IMR-90 (cell line): ENCODE measurements around the gene SLC30A2. TPM values are rescaled to one million over a fixed set of nuclear protein-coding genes. Genes with fewer than 3 reads are reported as not detected.

Experiments used
- ATAC-seq: fragments of 200-7000 bp; cut with Tn5 transposase; 2 replicates; pipeline ENCODE4 v1.9.1; 2020; ENCODE audit warnings: low read depth, mild to moderate bottlenecking, moderate library complexity
- BruUV-seq: library from RNA; stranded (reverse); fragments of 400-500 nt; replicated peaks from 2 replicates; lab custom pipeline; 2021; lab: Mats Ljungman, UMichigan
- CTCF ChIA-PET: fragments of 300-600 bp; formaldehyde crosslinking; extraction: SDS; loops from one replicate; lab custom pipeline; 2021; ENCODE audit warnings: antibody characterized with exemption; lab: Yijun Ruan, JAX
- POLR2A ChIA-PET: fragments of 300-600 bp; sonication (Branson Sonifier 250); formaldehyde crosslinking; loops from one replicate; lab custom pipeline; 2022; ENCODE audit warnings: antibody characterized with exemption; ENCODE audit not compliant: unreplicated experiment; lab: Charles Lee
- DNase-seq: peaks from one replicate; pipeline ENCODE4 v3.0.0; 2013
- H2AFZ ChIP-seq: replicated peaks from 2 replicates; pipeline ENCODE3; 2013; ENCODE audit warnings: low read length, mild to moderate bottlenecking; ENCODE audit not compliant: poor library complexity
- H2AK5ac ChIP-seq: 2 replicates; pipeline ENCODE4 v1.6.1; 2013; ENCODE audit warnings: low read depth, low read length, inconsistent platforms
- H2AK9ac ChIP-seq: replicated peaks from 2 replicates; pipeline ENCODE3; 2013; ENCODE audit warnings: mild to moderate bottlenecking, low read depth, low read length, moderate library complexity; ENCODE audit not compliant: poor library complexity
- H2BK120ac ChIP-seq: 2 replicates; pipeline ENCODE4 v1.6.1; 2013; ENCODE audit warnings: low read depth, low read length, inconsistent platforms
- H2BK15ac ChIP-seq: 3 replicates; pipeline ENCODE4 v1.6.1; 2013; ENCODE audit warnings: low read depth, low read length, inconsistent platforms
- H2BK20ac ChIP-seq: 2 replicates; pipeline ENCODE4 v1.6.1; 2013; ENCODE audit warnings: low read depth, mild to moderate bottlenecking, inconsistent platforms, low read length, moderate library complexity
- H2BK5ac ChIP-seq: 2 replicates; pipeline ENCODE4 v1.6.1; 2013; ENCODE audit warnings: mild to moderate bottlenecking, low read depth, low read length, inconsistent platforms; ENCODE audit not compliant: poor library complexity, severe bottlenecking
- H3K14ac ChIP-seq: replicated peaks from 2 replicates; pipeline ENCODE4 v1.6.1; 2013; ENCODE audit warnings: low read depth, low read length, inconsistent platforms
- H3K18ac ChIP-seq: 2 replicates; pipeline ENCODE4 v1.6.1; 2013; ENCODE audit warnings: low read depth, low read length, control low read depth
- H3K23ac ChIP-seq: 2 replicates; pipeline ENCODE4 v1.6.1; 2013; ENCODE audit warnings: low read depth, low read length, inconsistent platforms
- H3K27ac ChIP-seq: 2 replicates; pipeline ENCODE4 v1.5.1; 2013; ENCODE audit warnings: mild to moderate bottlenecking, control low read depth, low read length; ENCODE audit not compliant: insufficient read depth
- H3K27me3 ChIP-seq: 2 replicates; pipeline ENCODE4 v1.6.1; 2013; ENCODE audit warnings: low read length; ENCODE audit not compliant: control insufficient read depth, insufficient read depth
- H3K36me3 ChIP-seq: 2 replicates; pipeline ENCODE4 v1.6.1; 2013; ENCODE audit warnings: low read length, mixed read lengths; ENCODE audit not compliant: control insufficient read depth, insufficient read depth
- H3K4ac ChIP-seq: 2 replicates; pipeline ENCODE4 v1.6.1; 2013; ENCODE audit warnings: low read depth, low read length, inconsistent platforms
- H3K4me1 ChIP-seq: 2 replicates; pipeline ENCODE4 v1.6.1; 2013; ENCODE audit warnings: low read length, mixed read lengths; ENCODE audit not compliant: control insufficient read depth, insufficient read depth
- H3K4me2 ChIP-seq: 2 replicates; pipeline ENCODE4 v1.6.1; 2013; ENCODE audit warnings: low read depth, mild to moderate bottlenecking, control low read depth, low read length, moderate library complexity
- H3K4me3 ChIP-seq: 2 replicates; pipeline ENCODE4 v1.5.1; 2013; ENCODE audit warnings: low read depth, mild to moderate bottlenecking, control low read depth, low read length, moderate library complexity; ENCODE audit not compliant: insufficient read depth
- H3K56ac ChIP-seq: 2 replicates; pipeline ENCODE4 v1.6.1; 2013; ENCODE audit warnings: low read length, inconsistent platforms; ENCODE audit not compliant: insufficient read depth; ENCODE audit errors: extremely low read depth
- H3K79me1 ChIP-seq, 2 experiments: 2 replicates each; pipeline ENCODE4 v1.6.1; 2013; ENCODE audit warnings: low read length in 2 of 2, inconsistent platforms in 1 of 2, low read depth in 1 of 2
- H3K9ac ChIP-seq: 2 replicates; pipeline ENCODE4 v1.6.1; 2013; ENCODE audit warnings: low read depth, low read length, control low read depth
- H3K9me1 ChIP-seq: 2 replicates; pipeline ENCODE4 v1.6.1; 2013; ENCODE audit warnings: low read length, inconsistent platforms; ENCODE audit not compliant: insufficient read depth
- H3K9me3 ChIP-seq: 2 replicates; pipeline ENCODE4 v1.6.1; 2013; ENCODE audit warnings: low read length; ENCODE audit not compliant: control insufficient read depth, insufficient read depth
- H4K20me1 ChIP-seq: 2 replicates; pipeline ENCODE4 v1.6.1; 2013; ENCODE audit warnings: low read length, inconsistent platforms; ENCODE audit not compliant: insufficient read depth
- H4K5ac ChIP-seq: 2 replicates; pipeline ENCODE4 v1.6.1; 2013; ENCODE audit warnings: mild to moderate bottlenecking, low read depth, low read length, control low read depth
- H4K8ac ChIP-seq, 2 experiments: 2 replicates each; pipeline ENCODE4 v1.6.1; 2013; ENCODE audit warnings: low read depth in 2 of 2, low read length in 2 of 2, control low read depth in 1 of 2, inconsistent platforms in 1 of 2
- H4K91ac ChIP-seq: 2 replicates; pipeline ENCODE4 v1.6.1; 2013; ENCODE audit warnings: low read depth, low read length, inconsistent platforms; ENCODE audit not compliant: insufficient read depth
- CHD1 ChIP-seq: IDR thresholded peaks from 2 replicates; pipeline ENCODE4 v1.6.1; 2012; ENCODE audit warnings: low read depth, low read length, improper control_type of control experiment
- MAFK ChIP-seq: IDR thresholded peaks from 2 replicates; pipeline ENCODE4 v1.6.1; 2012; ENCODE audit warnings: low read depth, low read length, improper control_type of control experiment
- MXI1 ChIP-seq: IDR thresholded peaks from 2 replicates; pipeline ENCODE4 v1.6.1; 2012; ENCODE audit warnings: low read depth, mild to moderate bottlenecking, low read length, moderate library complexity, borderline replicate concordance
- POLR2A ChIP-seq: IDR thresholded peaks from 2 replicates; pipeline ENCODE4 v1.6.1; 2012; ENCODE audit warnings: mild to moderate bottlenecking, low read depth, low read length
- RCOR1 ChIP-seq: IDR thresholded peaks from 2 replicates; pipeline ENCODE4 v1.6.1; 2012; ENCODE audit warnings: mild to moderate bottlenecking, low read length, improper control_type of control experiment; ENCODE audit not compliant: insufficient replicate concordance
- SMC3 ChIP-seq: fragments of 150-350 bp; IDR thresholded peaks from 2 replicates; pipeline ENCODE4 v1.6.1; 2016; ENCODE audit warnings: low read depth, mild to moderate bottlenecking, antibody characterized with exemption, low read length, moderate library complexity
- WGBS, 2 experiments: methylation state at CpG; one replicate each; pipeline versions ENCODE4 v1.1.5 to v1.1.7; 2013; ENCODE audit warnings: missing lambda C conversion rate in 2 of 2; ENCODE audit not compliant: insufficient read length in 1 of 2; ENCODE audit errors: extremely low coverage in 2 of 2; 5-methylcytosine and 5-hydroxymethylcytosine counted together
- dilution Hi-C: fragments of 300-500 bp; cut with HindIII; formaldehyde crosslinking; loops from one replicate; pipeline ENCODE4 v1.14.3; 2018; ENCODE audit warnings: low sequenced_read_pairs; ENCODE audit not compliant: unreplicated experiment
- in situ Hi-C: fragments of 300-500 bp; cut with MboI; formaldehyde crosslinking; loops from 3 replicates; pipeline ENCODE4 v1.14.3; 2019; ENCODE audit warnings: low sequenced_read_pairs, inconsistent platforms, mixed read lengths
- intact Hi-C: fragments of 100-400 bp; cut with micrococcal nuclease; formaldehyde crosslinking; loops from 2 replicates; pipeline ENCODE4 v1.10.0; 2022
- polyA plus RNA-seq, 3 experiments: library from polyadenylated mRNA; depleted of rRNA; stranded (reverse); fragments of >200 nt; gene quantifications; 2 replicates each; pipeline ENCODE4 v1.2.3, GENCODE V29; 2012; ENCODE audit warnings: low replicate concordance in 1 of 3
- total RNA-seq: library from RNA; depleted of rRNA; stranded (reverse); fragments of >200 nt; gene quantifications from 2 replicates; pipeline ENCODE4 v1.2.3, GENCODE V29; 2012
- TF ChIP-seq, protein P1 (sequence below): conservative IDR thresholded peaks from 2 replicates; pipeline ENCODE4 v1.5.1; 2012; ENCODE audit warnings: mild to moderate bottlenecking, low read depth, low read length, improper control_type of control experiment
- TF ChIP-seq, protein P2 (sequence below): fragments of 150-350 bp; IDR thresholded peaks from 2 replicates; pipeline ENCODE4 v1.6.1; 2016; ENCODE audit warnings: low read depth, mild to moderate bottlenecking, low read length, moderate library complexity, borderline replicate concordance

Gene SLC30A2
- total and polyA plus RNA-seq, 2 of the 4 experiments (the other 2 are of a cell fraction) = not detected

DNA sequence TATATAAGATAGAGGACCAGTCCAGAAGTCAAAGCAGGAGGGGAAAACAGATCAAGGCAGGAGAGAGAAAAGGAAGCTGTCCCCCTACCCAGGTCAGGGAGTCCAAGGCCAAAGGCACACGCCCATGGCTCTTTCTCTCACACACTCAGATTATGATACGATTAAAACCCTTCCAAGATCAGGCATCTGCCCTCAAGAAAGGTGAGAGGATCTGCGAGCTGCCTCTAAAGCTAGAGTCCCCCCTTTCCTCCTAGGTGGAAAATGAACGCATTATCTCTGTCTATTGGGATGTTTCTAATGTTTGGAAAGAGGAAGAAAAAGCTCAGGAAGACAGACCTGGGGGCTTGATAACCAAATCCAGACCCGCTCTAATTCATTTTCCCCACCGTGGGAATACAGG is 55.7 kb downstream of the SLC30A2 start:
- H4K5ac ChIP-seq = no peak overlapping the region
- H2AK9ac ChIP-seq = no peak overlapping the region
- H2AFZ ChIP-seq = no peak overlapping the region
- H2BK15ac ChIP-seq = no peak overlapping the region
- H4K8ac ChIP-seq = no peak overlapping the region
- H3K9me3 ChIP-seq = no peaks in the 10 kb centered on the region
- H3K4me2 ChIP-seq = no peak overlapping the region
- H4K91ac ChIP-seq = no peak overlapping the region
- intact Hi-C loops (loop anchor here (5.0 kb wide), 1 partner anchor 43 kb away; no protein-coding TSS in a partner anchor), in situ Hi-C loops (loop anchor here (10.0 kb wide), 1 partner anchor 165 kb away; no protein-coding TSS in a partner anchor), dilution Hi-C loops (no loop called here)
- peaks cover 12% of the 10 kb centered on the region for H3K9me1 ChIP-seq
- POLR2A ChIA-PET = no interaction called here
- no peak overlapping the region for H2BK120ac ChIP-seq
- ATAC-seq (no peak), DNase-seq (no peak)
- H3K4me1 ChIP-seq = peaks cover 10% of the 10 kb centered on the region
- no peaks in the 10 kb centered on the region for H3K27me3 ChIP-seq
- H3K14ac ChIP-seq = no peak overlapping the region
- peaks cover 10 to 26% of the 10 kb centered on the region in 2 experiments; a peak in 3 of 4 replicates for H3K79me1 ChIP-seq
- no peak overlapping the region for H3K4ac ChIP-seq
- no peak overlapping the region for H3K9ac ChIP-seq
- no peak overlapping the region for H3K56ac ChIP-seq
- H3K36me3 ChIP-seq = peaks cover 10% of the 10 kb centered on the region
- H2BK20ac ChIP-seq = no peak overlapping the region
- H4K20me1 ChIP-seq = no peaks in the 10 kb centered on the region
- H3K23ac ChIP-seq = no peak overlapping the region
- no peak overlapping the region for H3K18ac ChIP-seq
- H2BK5ac ChIP-seq = no peak overlapping the region
- no CpG with 5 or more reads among the region's 6 CpGs for WGBS, 2 experiments
- BruUV-seq = no TSS peak
- no peak overlapping the region for H3K27ac ChIP-seq
- TF ChIP-seq, protein P1, sequence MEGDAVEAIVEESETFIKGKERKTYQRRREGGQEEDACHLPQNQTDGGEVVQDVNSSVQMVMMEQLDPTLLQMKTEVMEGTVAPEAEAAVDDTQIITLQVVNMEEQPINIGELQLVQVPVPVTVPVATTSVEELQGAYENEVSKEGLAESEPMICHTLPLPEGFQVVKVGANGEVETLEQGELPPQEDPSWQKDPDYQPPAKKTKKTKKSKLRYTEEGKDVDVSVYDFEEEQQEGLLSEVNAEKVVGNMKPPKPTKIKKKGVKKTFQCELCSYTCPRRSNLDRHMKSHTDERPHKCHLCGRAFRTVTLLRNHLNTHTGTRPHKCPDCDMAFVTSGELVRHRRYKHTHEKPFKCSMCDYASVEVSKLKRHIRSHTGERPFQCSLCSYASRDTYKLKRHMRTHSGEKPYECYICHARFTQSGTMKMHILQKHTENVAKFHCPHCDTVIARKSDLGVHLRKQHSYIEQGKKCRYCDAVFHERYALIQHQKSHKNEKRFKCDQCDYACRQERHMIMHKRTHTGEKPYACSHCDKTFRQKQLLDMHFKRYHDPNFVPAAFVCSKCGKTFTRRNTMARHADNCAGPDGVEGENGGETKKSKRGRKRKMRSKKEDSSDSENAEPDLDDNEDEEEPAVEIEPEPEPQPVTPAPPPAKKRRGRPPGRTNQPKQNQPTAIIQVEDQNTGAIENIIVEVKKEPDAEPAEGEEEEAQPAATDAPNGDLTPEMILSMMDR = no peak
- no peak for TF ChIP-seq MAFK
- TF ChIP-seq SMC3 = no peak
- TF ChIP-seq CHD1 = no peak
- TF ChIP-seq RCOR1 = no peak
- TF ChIP-seq MXI1 = no peak
- TF ChIP-seq, protein P2, sequence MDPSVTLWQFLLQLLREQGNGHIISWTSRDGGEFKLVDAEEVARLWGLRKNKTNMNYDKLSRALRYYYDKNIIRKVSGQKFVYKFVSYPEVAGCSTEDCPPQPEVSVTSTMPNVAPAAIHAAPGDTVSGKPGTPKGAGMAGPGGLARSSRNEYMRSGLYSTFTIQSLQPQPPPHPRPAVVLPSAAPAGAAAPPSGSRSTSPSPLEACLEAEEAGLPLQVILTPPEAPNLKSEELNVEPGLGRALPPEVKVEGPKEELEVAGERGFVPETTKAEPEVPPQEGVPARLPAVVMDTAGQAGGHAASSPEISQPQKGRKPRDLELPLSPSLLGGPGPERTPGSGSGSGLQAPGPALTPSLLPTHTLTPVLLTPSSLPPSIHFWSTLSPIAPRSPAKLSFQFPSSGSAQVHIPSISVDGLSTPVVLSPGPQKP = no peak
- no peak for TF ChIP-seq POLR2A
- H2AK5ac ChIP-seq = no peak overlapping the region
- no peak overlapping the region for H3K4me3 ChIP-seq
- CTCF ChIA-PET = interaction anchor here (1.0 kb wide), 1 partner anchor 94 kb away, joined by 4 read pairs; no protein-coding TSS in a partner anchor
